Stimulated activated naive CD8-positive, alpha-beta T cell treated with anti-CD3 and anti-CD28 coated beads, Interleukin-15, Interleukin-2, amounts not matched to agents 100 U/mL and 50 U/mL, for 24 hours (primary cell): Measurements from ENCODE around the gene SLC27A5.
"Not testable (repeated sequence)": the region's sequence is repeated elsewhere in the genome, so short reads cannot be mapped to it uniquely, and the experiment has no call there.

Experiments used
- ATAC-seq: fragments of 150-1000 bp; cut with Tn5 transposase; one replicate; pipeline ENCODE4 v1.10.0; 2021
- DNase-seq: peaks from one replicate; pipeline ENCODE4 v3.0.0; 2021

The SLC27A5 gene

DNA sequence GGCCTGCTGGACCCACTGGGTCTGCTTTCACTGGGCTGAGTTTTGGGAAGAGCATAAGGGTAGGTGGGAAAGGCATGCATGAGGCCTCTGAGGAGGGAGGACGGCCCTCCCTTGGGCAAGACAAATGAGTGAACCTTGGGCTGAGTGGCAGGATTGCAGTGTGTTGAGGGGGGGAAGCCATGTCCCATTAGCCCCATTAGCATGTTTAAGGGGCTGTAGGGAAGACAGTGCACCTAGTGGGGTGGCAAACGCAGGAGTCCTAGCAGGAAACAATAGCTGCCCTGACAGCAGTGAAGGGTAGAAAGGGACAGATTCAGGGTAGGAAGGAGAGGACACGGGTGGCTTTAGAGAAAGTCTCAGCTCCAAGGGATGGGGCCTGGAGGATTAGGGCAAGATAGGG, 10.9 kb upstream of the SLC27A5 start:
- ATAC-seq (no peak), DNase-seq (no peak)

DNA sequence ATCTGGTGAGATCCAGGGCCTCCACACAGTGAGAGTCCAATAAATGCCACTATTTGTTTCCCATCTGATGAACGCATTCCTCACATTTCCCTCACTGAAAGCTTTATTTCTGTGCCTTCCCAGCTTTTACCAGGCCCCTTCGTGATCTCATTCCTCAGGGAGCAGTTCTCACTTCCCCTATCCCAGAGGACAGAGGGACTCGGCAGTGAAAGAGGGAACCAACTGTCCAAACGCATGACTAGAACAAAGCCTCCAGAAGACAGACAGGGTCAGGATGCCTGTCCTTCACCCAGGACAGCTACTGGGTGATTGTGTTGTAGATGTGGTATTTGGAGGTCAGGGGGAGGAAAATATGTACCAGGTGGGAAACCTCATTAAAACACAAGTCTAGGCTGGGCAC, 9.9 kb upstream of the SLC27A5 start:
- ATAC-seq: no peak
- DNase-seq: no peak

DNA sequence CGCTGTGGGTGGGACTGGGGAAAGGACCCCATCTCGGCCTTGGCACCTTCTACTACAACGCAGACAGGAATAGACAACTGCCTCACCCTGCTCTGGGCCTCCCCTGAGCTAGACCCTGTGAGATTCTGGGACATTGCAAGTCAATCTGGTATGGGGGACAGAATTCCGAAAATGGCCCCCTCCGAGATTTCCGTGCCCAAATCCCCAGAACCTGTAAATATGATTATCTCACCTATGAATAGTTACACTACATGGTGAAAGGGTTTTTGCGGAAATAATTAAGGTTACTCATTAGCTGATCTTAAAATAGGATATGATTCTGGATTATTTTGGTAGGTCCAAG, 8.4 kb upstream of the SLC27A5 start:
- DNase-seq: no peak
- no peak for ATAC-seq

DNA sequence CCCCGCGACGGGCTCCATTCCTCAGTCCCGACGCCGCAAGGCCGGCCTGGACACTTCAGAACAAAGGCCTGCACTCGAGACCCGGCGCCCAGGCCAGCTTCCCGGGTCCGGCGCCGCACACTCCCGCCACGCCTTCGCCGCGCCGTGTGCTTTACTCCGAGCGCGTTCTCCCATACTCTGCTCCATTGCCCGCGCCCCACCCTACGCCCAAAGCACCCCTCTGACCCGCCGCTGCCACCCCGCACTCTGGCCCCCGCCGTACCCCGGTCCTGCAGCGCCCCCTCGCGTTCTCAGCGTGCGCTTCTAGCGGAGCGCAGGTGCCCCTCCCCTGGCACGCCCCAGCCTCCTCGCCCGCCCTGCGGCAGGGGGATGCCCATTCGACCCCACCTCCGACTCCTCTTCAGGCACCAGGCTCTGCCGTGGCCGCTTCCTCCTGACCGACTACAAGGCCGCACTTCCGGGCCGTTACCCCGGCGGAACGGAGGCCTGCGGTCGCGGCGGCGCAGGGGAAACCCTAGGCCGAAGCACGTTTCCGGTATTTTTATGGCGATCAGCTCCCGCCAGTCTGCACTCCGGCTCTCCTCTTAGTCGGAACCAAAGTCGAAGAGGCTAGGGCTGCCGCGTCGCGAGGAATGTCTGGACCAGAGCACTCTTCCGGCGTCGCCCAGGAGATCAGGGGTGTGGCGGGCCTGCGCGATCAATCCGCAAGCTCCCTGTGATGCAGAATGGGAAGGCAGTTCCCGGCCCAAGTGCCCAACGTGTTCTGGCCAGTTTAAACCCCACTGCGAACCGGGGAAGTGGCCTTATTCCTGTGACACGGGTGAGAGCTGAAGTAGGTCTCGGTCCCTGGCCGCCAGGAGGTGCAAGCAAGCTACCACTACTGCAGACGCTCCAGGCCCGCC, 7.8 kb upstream of the SLC27A5 start, which contains the start of gene ZBTB45:
Gene ZBTB45 (minus strand): TSS at position 456 of the 902 bp plus-strand sequence. CDS start 2,137 bp downstream, outside the sequence.
- ATAC-seq: peak; percentile 86
- peak; percentile 96 for DNase-seq

DNA sequence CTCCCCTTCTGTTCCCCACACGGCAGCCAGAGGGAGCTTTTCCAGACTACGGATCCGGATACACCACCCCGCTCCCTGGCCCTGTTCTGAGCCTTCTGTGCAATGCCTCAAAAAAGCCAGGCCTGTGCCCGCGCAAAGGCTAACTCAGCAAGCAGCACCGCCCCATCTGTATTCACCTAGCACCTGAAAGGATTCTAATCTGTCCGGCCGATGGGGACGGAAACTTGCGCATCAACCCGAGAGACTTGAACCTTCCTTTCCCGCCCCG, 7.2 kb upstream of the SLC27A5 start:
- ATAC-seq (peak; percentile 1), DNase-seq (peak; percentile 64)

DNA sequence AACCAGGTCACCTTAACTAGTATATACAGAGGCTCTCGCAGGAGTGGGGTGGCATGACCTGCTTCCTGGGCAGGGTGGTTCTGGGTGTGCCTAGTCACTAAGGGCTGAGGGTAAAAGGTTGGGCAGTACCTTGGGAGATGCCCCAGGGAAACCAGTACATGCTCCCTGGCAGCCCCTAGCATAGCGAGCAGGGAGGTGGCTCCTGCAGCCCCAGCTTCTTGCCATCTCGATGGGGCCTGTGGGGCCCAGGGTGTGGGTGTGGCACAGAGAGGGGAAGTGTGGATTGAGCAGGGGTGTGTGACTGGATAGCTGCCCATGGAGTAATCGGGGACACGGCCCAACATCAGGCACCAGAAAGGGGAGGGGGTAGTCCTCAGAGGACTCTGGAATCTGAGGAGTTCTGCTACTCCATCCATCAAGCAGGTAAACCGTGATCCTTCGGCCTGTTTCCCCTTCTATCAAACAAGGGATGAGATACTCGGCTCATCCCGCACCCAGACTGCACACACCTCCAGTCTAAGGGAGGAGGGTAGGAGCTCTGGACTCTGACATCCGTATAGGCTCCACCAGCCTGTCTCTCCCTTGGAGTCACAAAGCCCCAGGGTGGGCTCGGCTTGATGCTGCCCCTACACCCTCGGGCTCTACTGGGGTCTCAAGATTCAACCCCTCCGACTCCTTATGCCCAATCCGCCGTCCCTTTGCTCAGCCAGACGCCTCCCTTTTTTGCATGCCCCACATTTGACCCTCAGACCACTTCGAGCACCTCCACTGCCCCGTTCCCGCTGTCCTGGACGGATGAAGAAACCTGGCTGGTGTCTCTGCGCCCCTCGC, 6.7 kb upstream of the SLC27A5 start:
- DNase-seq: no peak
- no peak for ATAC-seq

DNA sequence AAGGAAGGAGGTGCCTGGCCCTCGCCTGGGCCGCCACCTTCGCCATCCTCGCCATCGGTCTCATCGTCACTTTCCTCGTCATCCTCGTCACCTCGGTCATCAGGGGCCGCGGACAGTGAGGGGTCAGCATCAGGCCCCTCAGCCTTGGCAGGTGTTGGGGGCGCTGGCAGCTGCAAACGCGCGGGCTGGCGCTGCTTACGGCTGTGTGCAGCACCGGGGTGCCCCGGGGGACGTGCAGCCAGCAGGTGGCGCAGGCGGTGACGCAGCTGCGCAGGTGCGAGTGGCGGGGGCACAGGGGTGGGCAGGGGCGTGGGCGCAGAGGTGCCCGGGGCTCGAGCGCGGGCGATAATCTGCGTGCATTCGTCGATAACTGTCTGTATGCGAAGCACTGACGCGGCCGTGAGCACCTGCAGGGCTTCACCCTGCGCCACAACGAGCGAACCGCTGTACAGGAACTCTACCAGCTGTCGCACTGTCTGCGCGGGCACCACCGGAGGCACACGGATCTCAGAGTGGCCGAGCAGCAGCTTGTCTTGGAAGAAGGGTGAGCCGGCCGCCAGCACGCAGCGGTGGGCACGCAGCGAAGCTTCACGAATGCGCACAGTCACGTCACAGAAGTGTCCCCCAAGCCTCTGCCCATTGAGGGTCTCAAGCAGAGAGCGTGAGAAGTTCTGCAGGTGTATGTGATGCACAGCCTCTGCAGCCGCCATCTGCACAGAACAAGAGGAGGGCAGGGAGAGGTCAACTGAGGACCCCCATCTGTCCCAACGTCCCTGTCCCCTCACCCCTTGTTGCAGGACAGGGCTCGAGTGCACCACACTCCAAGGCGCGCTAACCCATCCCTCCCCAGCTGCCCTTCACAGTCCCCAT, 5.4 kb upstream of the SLC27A5 start:
- ATAC-seq (no peak), DNase-seq (no peak)

DNA sequence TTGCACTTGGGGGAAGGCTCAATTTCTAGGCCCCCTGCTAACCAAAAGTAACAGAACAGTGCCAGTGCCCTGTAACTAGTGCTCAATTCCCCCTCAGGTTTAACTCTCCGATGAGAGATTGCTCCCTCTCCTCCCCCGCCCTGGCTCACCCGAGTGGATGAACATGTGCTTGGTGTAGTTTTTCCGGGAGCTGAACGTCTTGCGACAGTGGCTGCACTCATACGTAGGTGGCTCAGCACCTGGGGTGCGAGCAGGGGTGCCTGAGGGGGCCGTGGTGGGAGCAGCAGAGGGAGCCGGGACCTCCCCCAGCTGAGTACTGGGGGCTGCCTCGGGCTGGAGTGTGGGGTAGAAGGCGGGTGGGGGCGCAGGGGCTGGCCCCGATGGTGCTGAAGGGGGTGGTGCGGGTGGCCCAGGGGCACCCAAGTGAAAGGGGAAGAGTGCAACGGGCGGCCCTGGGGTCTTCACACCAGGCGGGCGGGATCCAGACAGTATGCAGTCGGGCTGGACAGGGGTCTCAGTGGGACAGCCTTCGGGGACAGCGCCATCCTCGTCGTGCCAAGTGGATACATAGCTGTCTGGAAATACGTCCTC, 4.5 kb upstream of the SLC27A5 start:
- DNase-seq (no peak), ATAC-seq (no peak)

DNA sequence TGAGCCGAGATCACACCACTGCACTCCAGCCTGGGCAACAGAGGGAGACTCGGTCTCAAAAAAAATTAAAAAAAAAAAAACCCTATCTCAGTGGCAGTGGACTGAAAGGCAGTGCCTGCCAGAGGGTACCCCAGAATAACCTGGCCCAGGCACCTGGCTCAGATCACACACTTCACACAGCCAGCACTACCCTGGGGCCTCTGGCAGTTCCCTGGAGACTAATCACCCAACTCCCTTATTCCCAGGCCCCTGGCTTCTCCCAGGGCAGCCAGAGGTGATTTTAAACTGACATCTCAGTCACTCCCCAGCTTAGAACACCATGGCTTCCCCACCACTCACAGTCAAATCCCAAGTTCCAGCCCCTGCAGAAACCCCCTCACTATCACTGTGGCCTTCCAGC, 3.5 kb upstream of the SLC27A5 start:
- ATAC-seq (no peak), DNase-seq (no peak)

DNA sequence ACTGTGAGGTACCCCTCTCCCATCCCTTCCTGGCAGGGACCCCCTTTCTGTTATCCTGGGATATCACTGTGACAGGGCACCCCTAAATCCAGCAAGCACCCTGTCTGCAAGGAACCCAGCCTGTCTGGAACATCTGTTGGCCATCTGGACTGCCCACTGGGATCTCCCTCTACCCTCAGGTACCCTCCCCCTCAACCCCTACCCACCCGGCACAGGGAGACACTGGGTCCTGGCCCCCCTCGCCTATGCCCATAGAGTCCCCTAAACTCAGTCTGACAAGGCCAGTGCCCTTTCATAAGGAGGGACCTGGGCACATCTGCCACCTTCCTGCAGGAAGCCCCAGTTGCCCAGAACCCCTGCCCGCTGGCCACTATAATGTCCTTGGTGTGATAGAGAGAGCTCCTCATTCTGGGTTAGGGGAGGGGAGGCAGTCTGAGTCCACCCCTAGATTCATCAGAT, 2.8 kb upstream of the SLC27A5 start:
- DNase-seq: no peak
- no peak for ATAC-seq

DNA sequence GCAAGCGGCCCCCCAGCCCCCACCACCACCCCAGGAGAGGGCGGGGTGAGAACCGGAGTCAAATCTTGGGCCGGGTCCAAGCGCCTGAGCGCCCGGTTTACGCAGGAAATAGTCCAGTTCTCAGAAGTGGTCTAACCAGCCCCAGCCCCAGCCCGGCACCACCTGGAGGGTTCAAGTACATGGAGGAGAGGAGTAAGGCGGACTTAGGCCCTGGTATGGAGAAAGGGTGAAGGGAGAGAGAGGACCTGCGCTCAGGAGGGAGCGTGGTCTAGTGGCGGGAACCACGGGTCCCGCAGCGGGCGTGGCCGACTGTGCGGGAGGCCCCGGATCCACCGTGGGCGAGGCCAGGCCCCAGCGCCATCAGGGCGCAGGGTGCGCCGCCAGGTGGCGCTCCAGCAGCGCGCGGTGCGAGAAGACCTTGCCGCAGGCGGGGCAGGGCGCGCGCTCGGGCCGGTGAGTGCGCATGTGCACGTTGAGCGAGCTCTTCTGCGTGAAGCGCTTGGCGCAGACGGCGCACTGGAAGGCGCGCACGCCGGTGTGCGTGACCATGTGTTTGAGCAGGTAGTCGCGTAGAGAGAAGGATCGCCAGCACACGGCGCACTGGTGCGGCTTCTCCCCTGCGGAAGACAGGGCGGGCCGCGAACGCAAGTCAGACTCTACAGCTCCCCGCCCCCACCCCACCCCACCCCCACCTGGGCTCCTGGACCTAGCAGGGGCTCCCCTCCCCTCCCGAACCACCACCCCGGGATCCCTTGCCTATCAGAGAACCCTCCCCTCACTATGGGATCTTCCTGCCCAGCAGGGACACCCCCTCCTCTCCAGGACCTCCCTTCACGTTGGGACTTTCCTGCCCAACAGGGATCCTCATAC, 2.1 kb upstream of the SLC27A5 start:
- DNase-seq (peak; percentile 98), ATAC-seq (peak; percentile 88)

DNA sequence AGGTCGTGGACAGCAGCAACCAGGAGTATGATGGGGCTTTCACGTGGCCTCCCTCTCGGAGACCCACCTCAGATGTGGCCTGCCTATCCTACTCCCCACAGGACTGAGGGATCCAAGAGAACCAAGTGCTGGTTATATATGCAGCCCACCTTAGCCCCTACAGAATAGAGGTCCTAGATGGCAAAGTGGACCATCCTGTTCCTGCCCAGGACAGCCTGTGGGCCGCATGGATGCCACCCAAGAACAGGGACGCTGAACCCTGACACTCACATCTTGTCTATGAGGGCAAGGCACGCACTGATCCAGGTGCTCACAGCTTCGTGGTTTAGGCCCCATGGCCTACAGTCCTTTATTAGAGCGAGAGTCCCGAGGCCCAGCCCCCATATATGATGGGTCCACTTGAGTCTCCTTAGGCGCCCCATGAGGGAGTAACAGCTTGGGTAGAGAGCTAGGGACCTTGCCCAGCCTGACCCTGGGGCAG, 1.5 kb upstream of the SLC27A5 start:
- ATAC-seq (no peak), DNase-seq (no peak)

DNA sequence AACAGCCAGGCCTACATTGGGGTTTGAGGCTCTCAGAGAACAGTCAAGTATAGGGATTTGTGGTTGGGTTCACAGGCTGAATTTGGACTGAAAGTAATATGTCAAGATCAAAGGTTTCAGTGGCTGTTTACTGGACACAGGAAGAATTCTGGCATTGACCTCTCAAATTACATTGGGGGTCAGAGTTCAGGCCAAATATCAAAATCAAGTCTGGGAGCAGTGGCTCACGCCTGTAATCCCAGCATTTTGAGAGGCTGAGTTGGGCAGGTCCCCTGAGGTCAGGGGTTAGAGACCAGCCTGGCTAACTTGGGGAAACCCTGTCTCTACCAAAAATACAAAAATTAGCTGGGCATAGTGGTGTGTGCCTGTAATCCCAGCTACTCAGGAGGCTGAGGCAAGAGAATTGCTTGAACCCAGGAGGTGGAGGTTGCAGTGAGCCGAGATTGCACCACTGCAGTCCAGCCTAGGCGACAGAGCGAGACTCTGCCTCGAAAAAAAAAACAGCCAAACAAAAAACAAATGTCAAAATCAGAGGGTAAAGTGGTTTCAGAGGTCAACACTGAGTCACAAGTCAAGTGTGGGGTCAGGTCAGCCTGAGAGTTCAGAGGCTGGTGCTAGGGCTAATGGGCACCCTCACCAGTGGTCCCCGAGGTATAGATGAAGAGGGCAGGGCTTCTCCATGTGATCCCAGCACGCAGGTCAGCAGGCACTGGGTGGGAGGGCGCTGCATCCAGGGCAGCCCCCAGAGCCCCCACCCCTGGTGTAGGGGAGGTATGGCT, 1.5 kb downstream of the SLC27A5 start:
- ATAC-seq: no peak
- DNase-seq: no peak

DNA sequence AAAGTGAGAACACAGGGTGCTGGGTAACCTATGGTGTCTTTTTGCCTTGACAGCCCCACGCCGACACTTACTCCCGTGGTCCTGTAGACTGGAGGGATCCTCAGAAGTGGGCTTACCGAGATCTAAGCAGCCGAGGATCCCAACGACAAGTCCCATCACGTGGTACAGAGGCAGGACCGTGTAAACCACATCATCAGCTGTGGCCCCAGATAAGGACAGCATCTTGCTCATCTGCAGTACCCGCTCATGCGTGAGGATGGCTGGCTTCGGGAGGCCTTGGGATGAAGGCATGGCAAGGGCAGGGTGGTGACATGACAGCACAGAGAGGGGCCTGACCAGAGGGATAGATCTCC, 2.1 kb downstream of the SLC27A5 start:
- ATAC-seq (no peak), DNase-seq (no peak)

DNA sequence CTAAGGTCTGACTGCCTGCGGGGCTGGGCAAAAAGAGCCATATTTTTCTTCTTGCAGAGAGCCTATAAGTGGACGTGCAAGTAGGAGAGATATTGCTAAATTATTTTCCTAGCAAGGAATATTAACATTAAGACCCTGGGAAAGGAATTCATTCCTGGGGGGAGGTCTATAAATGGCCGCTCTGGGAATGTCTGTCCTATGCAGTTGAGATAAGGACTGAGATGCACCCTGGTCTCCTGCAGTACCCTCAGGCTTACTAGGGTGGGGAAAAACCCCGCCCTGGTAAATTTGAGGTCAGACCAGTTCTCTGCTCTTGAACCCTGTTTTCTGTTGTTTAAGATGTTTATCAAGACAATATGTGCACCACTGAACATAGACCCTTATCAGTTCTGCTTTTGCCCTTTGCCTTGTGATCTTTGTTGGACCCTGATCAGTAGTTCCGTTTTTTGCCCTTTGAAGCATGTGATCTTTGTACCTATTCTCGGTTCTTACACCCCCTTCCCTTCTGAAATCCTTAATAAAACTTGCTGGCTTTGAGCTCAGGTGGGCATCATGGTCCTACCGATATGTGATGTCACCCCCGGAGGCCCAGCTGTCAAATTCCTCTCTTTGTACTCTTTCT, 4.1 kb downstream of the SLC27A5 start:
- DNase-seq, ATAC-seq: not testable (repeated sequence)

DNA sequence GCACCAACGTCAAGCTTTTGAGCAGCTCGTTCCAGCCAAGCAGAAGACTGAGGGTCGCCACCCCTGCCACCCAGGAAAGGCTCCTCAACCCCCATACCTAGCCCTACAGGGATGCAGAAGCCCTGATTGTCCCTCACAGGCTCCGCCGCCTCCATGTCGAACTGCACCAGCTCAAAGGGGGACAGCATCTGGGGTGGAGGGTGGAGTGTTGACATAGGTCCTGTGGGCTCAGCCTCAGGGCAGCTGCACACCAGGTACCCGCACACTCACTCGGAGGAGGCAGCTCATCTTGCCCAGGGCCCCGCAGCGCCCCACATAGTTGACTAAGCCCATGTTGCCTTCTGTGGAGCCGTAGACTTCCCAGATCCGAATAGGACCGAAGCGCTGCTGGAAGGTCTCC, 11.6 kb downstream of the SLC27A5 start:
- no peak for DNase-seq
- ATAC-seq: no peak

DNA sequence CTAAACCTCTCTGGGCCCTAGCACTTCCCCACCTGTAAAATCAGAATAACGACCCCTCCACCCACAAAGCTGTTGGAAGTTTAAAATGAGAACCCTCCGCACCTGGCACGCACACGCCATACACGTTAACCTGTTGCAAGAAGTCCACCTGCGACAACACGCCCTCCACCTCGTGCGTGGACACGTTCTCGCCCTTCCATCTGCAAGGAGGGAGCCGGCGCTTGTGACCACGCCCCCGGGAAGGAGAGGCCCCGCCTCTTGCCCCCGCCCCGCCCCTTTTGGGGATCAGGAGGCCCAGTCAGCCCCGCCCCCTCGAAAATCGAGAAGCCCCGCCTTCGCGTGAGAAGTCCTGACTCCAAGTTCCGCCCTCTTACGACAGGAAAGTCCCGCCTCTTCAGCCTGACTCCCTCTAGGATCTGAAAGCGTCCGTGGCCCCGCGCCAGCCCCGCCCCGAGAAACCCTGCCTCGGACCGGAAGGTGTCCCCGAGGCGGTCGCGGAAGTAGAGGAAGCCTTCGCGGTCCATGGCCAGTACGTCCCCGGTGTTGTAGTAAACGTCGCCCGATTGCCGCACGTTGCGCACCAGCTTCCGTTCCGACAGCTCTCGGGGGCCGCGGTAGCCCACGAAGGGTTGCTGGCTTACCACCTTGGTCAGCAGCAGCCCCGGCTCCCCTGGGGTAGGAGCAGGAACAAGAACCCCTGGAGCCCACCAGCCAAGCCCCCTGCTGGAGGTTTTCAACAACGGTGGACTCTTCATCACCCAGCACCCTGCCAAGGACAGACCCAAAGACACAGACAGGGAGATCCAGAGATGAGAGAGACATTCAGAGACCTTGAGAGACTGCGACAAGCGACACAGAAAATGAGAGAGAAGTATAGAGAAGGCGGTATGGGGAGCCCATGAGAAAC, 12.5 kb downstream of the SLC27A5 start:
- ATAC-seq: peak; percentile 99
- peak; percentile 100 for DNase-seq

DNA sequence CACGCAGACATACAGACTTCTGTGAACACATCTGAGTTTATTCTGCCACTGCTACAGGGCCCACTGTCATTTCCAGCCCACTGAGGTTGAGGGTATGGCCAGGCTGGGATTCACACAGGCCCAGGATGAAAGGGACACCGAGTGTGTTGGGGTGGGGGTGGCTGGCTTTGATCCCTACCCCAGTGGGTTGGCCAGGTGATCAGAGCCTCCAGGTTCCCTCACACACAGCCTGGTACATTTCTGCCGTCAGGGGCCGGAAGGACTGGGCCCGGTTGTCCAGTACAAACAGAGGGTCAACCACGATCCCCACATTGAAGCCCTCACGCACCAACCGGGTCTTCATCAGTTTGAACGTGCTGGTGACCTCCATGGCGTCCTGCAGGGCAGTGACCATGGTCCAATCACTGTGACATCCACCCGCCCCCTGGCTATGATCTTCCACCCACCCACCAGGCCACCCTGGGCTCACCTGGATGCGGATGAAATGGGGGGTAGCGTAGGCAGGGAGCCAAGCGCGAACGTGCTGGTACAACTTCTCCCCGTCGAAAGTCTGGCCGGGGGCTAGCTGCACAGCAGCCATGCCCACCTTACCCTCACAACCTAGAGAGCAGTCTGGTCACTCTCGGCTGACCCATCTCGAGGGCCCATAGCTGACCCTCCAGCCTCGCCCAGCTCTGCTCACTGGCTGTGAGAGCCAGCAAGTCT, 13.3 kb downstream of the SLC27A5 start:
- no peak for DNase-seq
- ATAC-seq: no peak
